ENCODE results near the gene OCEL1.

DNA sequence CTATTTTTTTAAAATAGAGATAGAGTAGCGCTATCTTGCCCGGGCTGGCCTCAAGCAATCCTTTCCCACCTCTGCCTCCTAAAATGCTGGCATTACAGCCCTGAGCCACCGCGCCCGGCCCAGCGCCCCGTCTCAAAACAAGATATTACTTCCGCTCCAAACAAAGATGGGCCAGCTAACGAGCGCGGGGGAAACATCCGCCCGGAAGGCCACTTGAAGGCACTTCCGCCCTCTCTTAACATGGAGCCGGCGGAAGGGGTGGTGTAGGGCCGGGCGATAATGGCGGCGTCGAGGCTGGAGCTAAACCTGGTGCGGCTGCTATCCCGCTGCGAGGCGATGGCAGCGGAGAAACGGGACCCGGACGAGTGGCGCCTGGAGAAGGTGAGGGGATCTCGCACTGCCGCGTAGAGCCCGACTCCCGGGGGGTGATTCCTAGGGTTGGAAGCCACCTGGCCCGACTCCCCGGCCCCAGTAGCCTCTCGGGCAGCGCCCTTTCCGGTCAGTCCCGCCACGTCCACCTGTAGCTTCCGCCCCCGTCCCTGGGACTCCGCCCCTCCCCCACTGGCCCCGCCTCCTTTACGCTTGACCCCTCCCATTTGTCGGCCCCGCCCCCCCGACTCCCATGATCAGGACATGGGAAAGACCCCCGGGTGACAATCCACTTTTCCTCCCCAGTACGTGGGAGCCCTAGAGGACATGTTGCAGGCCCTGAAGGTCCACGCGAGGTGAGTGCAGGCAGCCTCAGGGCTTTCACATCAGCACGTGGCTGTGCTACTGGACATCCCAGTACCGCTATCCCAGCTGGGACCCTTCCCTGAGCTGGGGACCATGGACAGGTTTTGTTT, 10.7 kb upstream of the OCEL1 start, which contains the start of gene USE1:
- TF ChIP-seq, protein P1, sequence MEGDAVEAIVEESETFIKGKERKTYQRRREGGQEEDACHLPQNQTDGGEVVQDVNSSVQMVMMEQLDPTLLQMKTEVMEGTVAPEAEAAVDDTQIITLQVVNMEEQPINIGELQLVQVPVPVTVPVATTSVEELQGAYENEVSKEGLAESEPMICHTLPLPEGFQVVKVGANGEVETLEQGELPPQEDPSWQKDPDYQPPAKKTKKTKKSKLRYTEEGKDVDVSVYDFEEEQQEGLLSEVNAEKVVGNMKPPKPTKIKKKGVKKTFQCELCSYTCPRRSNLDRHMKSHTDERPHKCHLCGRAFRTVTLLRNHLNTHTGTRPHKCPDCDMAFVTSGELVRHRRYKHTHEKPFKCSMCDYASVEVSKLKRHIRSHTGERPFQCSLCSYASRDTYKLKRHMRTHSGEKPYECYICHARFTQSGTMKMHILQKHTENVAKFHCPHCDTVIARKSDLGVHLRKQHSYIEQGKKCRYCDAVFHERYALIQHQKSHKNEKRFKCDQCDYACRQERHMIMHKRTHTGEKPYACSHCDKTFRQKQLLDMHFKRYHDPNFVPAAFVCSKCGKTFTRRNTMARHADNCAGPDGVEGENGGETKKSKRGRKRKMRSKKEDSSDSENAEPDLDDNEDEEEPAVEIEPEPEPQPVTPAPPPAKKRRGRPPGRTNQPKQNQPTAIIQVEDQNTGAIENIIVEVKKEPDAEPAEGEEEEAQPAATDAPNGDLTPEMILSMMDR (IDR thresholded peaks at IDR 0.05) = no peak
- no peak for TF ChIP-seq ZFX (IDR thresholded peaks at IDR 0.05; ENCODE audit: borderline replicate concordance)

Data from 22Rv1 (cell line).